HG03025 (cell line): Measurements from ENCODE around the gene ARHGAP6.

ENCODE experiments used
- ATAC-seq: cut with Tn5 transposase; IDR thresholded peaks from one replicate; pipeline ENCODE4 v1.9.1; 2021; ENCODE audit warnings: mild to moderate bottlenecking, moderate library complexity; ENCODE audit not compliant: unreplicated experiment, low FRiP score

The ARHGAP6 gene

DNA sequence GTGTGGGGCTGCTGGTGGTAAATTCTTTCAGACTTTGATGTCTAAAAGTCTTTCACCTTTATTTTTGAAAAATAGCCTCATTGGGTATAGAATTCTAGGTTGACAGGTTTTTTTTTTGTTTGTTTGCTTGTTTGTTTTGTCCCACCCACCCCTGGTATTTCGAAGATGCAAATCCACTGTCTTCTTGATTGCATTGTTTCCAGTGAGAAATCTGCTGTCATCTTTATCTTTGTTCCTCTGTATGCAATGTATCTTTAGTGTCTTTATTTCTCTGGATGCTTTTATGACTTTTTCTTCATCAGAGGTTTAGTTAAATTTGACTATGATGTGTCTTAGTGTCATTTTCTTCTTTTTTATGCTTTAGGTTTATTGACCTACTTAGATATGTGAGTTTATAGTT, 575.9 kb downstream of the ARHGAP6 start:
- no peak for ATAC-seq
